NCI-H2171 (cell line): ENCODE results near the gene TOMM40.
A peak's percentile ranks its signal among the peaks of the same experiment; 100 is the strongest.

Experiments
- DNase-seq: peaks from one replicate; lab custom pipeline; 2025; lab: John Stamatoyannopoulos, UW

TOMM40 gene

GRCh38 chr19:44927746-44928145 lies 36.7 kb downstream of the TOMM40 start:
- no peak for DNase-seq

DNA sequence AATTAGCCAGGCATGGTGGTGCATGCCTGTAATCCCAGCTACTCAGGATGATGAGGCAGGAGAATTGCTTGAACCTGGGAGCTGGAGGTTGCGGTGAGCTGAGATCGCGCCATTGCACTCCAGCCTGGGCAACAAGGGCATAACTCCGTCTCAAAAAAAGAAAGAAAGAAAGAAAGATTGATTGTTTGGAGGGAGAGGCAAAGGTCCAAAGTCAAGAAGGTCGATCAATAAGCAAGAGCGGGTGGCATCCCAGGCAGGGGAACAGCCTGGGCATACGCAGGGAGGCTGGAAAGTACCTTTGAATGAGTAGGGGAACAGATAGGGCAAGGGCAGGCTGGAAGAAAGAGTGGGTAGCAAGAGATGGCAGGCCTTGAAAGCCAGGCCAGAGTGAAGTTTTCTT lies 39.0 kb downstream of the TOMM40 start:
- DNase-seq, result no peak

- DNase-seq, result no peak
These were observed 40.5 kb downstream of the TOMM40 start for GRCh38 chr19:44931541-44931940.

GRCh38 chr19:44939668-44940067 lies 48.6 kb downstream of the TOMM40 start:
- no peak for DNase-seq

DNA sequence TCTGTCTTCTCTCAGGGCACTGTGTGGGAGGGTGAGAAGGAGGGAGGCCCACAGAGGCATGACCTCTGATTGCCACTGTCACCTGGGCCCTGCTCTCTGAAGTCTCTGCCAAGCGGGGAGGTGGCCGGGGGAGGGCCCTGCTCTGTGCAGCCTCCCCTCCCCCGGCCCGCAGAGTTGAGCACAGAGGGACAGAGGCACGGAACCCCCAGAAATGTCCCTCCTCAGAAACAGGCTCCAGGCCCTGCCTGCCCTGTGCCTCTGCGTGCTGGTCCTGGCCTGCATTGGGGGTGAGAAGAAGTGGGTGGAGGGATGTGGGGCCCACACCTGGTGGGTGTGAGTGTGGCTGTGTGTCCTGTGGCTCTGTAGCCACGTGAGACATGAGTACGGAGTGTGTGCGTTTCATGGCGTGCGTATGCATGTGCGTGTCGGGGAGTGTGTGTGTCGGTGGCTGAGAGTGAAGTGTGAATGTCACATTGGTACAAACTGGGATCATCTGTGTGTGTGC lies 51.1 kb downstream of the TOMM40 start, which contains the start of gene APOC4:
TSS of gene APOC4 (plus strand) at position 171 of the 505 bp plus-strand sequence. CDS start at position 212, 41 bp downstream.
- DNase-seq, result no peak

DNA sequence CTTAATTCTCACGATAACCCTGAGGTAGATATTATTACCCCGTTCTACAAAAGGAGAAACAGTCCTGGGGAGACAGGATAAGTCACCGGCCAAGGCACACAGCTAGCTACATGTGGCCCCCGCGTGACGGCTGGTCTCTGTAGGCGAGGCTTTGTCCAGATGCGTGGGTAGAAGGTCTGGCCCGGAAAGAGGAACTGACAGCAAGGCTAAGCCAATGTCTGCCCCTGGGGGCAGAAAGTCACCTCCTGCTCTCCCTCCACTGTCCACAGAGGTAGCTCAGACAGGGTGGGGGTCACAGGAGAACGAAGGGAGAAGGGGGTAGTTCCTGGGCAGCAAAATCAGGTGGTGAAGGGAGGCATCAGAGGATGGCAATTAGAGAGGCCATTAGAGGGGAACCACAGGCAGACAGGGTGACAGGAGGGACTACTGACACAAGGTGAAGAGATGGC lies 52.8 kb downstream of the TOMM40 start:
- no peak for DNase-seq

GRCh38 chr19:44947041-44947581 lies 56.1 kb downstream of the TOMM40 start:
- no peak for DNase-seq

- DNase-seq, result no peak
These were observed 57.2 kb downstream of the TOMM40 start for GRCh38 chr19:44948237-44948636.

DNA sequence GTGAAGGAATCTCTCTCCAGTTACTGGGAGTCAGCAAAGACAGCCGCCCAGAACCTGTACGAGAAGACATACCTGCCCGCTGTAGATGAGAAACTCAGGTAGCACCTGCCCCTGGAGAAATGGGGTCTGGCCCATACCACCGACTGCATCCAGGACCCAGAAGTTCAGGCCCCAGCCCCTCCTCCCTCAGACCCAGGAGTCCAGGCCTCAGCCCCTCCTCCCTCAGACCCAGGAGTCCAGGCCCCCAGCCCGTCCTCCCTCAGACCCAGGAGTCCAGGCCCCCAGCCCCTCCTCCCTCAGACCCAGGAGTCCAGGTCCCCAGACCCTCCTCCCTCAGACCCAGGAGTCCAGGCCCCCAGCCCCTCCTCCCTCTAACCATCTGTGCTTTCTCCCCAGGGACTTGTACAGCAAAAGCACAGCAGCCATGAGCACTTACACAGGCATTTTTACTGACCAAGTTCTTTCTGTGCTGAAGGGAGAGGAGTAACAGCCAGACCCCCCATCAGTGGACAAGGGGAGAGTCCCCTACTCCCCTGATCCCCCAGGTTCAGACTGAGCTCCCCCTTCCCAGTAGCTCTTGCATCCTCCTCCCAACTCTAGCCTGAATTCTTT lies 57.8 kb downstream of the TOMM40 start:
- DNase-seq, result peak; percentile 35

DNA sequence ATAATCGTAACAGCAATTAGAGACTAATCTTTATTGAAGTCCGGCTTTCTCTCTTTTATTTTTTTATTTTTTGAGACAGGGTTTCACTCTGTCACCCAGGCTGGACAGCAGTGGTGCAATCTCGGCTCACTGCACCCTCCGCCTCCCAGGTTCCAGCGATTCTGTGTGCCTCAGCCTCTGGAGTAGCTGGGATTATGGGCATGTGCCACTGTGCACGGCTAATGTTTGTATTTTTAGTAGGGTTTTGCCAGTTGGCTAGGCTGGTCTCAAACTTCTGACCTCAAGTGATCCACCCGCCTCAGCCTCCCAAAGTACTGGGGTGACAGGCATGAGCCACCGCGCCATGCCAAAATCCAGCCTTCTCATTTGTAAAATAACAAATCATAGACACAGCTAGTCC lies 58.5 kb downstream of the TOMM40 start:
- DNase-seq, result no peak

DNA sequence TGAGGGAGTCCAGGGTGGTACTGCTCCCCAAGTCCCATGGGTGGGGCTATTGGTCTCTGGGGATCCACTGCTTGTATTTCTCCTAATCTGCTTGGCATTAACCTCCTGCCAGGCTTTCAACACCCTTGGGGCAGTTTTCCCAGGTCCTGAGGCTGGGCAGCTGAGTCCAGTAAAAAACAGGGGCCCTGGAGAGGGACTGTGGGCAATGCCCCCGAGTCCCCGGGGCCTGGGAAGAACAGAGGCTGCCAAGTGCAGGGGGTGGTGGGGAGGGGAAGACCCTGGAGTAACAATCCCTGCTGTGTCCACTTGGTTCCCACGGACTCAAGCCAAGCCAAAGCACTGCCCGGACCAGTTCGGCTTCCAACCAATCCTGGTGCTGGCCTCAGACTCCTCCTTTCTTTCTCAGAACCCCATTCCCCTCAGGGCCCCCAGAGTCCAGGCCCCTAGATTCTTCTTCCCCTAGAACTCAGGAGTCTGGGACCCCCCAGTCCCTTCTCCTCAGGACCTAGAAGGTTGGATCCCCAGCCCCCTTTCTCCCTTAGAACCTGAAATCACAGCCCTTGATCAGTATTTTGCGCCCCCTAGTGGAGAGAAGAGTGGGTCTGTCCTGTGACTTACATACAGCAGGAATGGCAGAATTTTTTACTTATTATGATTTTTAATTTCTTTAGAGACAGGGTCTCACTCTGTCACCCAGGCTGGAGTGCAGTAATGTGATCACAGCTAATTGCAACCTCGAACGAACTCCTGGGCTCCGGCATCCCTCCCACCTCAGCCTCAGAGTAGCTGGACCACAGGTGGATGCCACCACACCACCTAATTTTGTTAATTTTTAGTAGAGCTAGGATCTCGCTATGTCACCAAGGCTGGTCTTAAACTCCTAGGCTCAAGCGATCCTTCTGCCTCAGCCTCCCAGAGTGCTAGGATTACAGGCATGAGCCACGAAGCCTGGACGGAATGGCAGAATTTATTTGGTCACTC lies 60.4 kb downstream of the TOMM40 start:
- DNase-seq, result peak; percentile 77
